22Rv1 (cell line): Measurements from ENCODE around the gene CLDN18.

Experiments used
- H3K27ac ChIP-seq: fragments of 450-650 bp; 2 replicates; pipeline ENCODE4 v1.5.1; 2017
- CTCF ChIP-seq: fragments of 450-650 bp; IDR thresholded peaks from 2 replicates; pipeline ENCODE4 v1.5.1; 2017; ENCODE audit warnings: mild to moderate bottlenecking
- ZFX ChIP-seq: fragments of 450-650 bp; IDR thresholded peaks from 2 replicates; pipeline ENCODE4 v1.6.1; 2017; ENCODE audit warnings: antibody characterized with exemption, borderline replicate concordance

CLDN18 gene

GRCh38 chr3:138009476-138010272 lies at the start of gene CLDN18:
Gene CLDN18 (plus strand): TSS chr3:138010165. CDS start chr3:138010226, 61 bp downstream.
- no peak for TF ChIP-seq CTCF
- TF ChIP-seq ZFX: no peak
- H3K27ac ChIP-seq: no peak within 1 kb of the TSS

- TF ChIP-seq CTCF: no peak
- TF ChIP-seq ZFX: no peak
These were observed 47.7 kb upstream of the CLDN18 start for GRCh38 chr3:137962251-137962650.

GRCh38 chr3:137963463-137963862 lies 46.5 kb upstream of the CLDN18 start:
- H3K27ac ChIP-seq: no peak overlapping the region
- TF ChIP-seq ZFX (no peak), CTCF (no peak)

More at GRCh38 chr3:137962251-137962650, 47.7 kb upstream of the CLDN18 start:
- no peak overlapping the region for H3K27ac ChIP-seq

GRCh38 chr3:137970914-137971831 lies 38.8 kb upstream of the CLDN18 start:
- H3K27ac ChIP-seq: no peak overlapping the region
- peak; percentile 96 for TF ChIP-seq CTCF
- TF ChIP-seq ZFX: no peak

- no peak for TF ChIP-seq CTCF
- TF ChIP-seq ZFX: no peak
- no peak overlapping the region for H3K27ac ChIP-seq
These were observed 37.6 kb upstream of the CLDN18 start for GRCh38 chr3:137972396-137972795.

- TF ChIP-seq CTCF (no peak), ZFX (no peak)
- H3K27ac ChIP-seq: no peak overlapping the region
These were observed 31.6 kb upstream of the CLDN18 start for GRCh38 chr3:137978328-137978727.

- H3K27ac ChIP-seq: no peak overlapping the region
- no peak for TF ChIP-seq ZFX
- TF ChIP-seq CTCF: no peak
These were observed 22.2 kb upstream of the CLDN18 start for GRCh38 chr3:137987723-137988122.
